IPS-18a (cell line): ENCODE data around the gene REXO4.
"Not testable (repeated sequence)": the region's sequence is repeated elsewhere in the genome, so short reads cannot be mapped to it uniquely, and the experiment has no call there.

Experiments
- H3K27ac ChIP-seq: one replicate; pipeline ENCODE4 v1.5.1; 2013; ENCODE audit warnings: low read length
- H3K27me3 ChIP-seq: one replicate; pipeline ENCODE4 v1.6.1; 2013; ENCODE audit warnings: mild to moderate bottlenecking, low read length; ENCODE audit not compliant: control insufficient read depth, insufficient read depth
- H3K36me3 ChIP-seq: one replicate; pipeline ENCODE4 v1.6.1; 2013; ENCODE audit warnings: low read depth, low read length; ENCODE audit not compliant: control insufficient read depth
- H3K4me1 ChIP-seq: one replicate; pipeline ENCODE4 v1.6.1; 2013; ENCODE audit warnings: low read depth, low read length; ENCODE audit not compliant: control insufficient read depth
- H3K4me3 ChIP-seq: one replicate; pipeline ENCODE4 v1.5.1; 2013; ENCODE audit warnings: low read length
- H3K9ac ChIP-seq: one replicate; pipeline ENCODE4 v1.6.1; 2013; ENCODE audit warnings: mild to moderate bottlenecking, low read length, moderate library complexity
- H3K9me3 ChIP-seq: one replicate; pipeline ENCODE4 v1.6.1; 2013; ENCODE audit warnings: low read depth, low read length; ENCODE audit not compliant: control insufficient read depth

REXO4 gene

DNA sequence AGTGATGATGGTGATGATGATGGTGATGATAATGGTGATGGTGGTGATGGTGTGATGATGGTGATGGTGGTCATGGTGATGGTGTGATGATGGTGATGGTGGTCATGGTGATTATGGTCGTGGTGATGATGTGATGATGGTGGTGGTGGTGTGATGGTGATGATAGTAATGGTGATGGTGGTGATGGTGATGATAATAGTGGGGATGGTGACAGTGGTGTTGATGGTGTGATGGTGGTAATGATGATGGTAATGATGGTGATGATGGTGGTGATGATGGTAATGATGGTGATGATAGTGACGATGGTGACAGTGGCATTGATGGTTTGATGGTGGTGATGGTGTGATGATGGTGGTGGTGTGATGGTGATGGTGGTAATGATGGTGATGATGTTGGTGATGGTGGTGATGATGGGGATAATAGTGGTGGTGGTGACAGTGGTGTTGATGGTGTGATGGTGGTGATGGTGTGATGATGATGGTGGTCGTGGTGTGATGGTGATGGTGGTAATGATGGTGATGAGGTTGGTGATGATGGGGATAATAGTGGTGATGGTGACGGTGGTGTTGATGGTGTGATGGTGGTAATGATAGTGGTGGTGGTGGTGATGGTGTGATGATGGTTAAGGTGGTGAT lies 35.2 kb downstream of the REXO4 start:
- Histone ChIP-seq H3K4me1 (peaks cover 3% of the 10 kb centered on the region), H3K36me3 (no peaks in the 10 kb centered on the region), H3K4me3 (no peak overlapping the region), H3K27me3 (peaks cover 10% of the 10 kb centered on the region), H3K27ac (no peak overlapping the region), H3K9me3 (no peaks in the 10 kb centered on the region), H3K9ac (no peak overlapping the region)

DNA sequence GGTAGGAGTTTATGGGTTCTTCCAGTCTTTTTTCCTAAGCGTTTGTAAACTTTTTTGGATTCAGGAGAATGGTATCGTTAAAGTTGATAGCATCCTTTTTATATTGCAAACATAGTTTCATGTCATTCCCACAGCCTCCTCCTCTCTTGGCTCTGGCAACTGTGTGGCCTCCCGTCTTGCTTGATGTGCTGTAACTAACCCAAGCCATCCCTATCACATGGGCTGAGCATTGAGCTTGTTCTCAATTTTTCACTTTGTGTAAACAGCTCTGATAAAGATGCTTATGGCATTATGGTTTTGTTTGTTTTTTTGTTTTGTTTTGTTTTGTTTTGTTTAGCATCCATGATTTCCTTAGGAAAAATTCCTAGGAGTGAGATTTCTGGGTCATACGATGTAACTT lies 37.1 kb downstream of the REXO4 start:
- Histone ChIP-seq H3K36me3 (no peaks in the 10 kb centered on the region), H3K4me1 (peaks cover 3% of the 10 kb centered on the region), H3K27ac (no peak overlapping the region), H3K27me3 (peaks cover 22% of the 10 kb centered on the region), H3K9me3 (no peaks in the 10 kb centered on the region), H3K4me3 (no peak overlapping the region), H3K9ac (no peak overlapping the region)

DNA sequence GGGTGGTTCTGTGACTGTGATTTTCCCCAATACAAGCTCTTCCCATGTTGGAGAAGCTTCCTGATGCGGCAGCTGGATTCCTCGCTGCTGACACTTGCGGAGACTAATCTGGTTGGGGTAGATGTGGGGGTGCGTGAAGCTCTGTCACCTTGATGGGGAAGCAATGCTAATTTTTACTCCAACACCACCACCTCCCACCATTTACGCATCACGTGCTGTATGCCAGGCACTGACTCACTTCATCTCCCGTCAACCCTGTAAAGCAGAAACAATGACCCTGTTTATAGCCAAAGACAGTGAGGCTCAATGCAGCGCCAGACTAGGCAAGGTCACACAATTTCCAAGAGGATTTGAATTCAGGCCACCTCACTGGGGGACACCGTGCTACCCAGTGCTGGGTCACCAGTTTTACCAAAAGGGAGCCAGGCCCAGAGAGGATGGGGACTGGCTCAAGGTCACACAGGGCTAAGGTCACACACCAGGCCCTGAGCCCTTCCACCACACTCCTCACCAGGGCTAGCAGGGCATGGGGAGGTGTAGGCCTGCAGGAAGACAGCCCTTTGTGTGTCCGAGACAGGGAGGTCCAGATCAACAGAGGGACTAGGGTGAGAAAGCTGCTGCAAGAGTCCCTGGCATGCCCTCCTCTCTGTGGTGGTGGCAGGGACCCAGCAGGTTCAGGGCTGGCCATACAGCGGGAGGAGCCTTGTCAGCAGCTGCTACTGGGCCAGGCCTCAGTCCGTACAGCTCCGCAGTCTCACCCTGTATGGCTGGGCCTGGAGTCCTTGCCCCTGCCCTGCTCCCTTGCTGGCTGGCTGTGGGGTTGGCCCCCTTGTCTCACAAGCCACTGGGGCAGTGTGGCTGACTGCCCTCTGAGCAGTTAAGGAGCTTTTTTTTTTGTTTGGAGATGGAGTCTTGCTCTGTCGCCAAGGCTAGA lies 38.4 kb downstream of the REXO4 start:
- H3K27ac ChIP-seq: no peak overlapping the region

DNA sequence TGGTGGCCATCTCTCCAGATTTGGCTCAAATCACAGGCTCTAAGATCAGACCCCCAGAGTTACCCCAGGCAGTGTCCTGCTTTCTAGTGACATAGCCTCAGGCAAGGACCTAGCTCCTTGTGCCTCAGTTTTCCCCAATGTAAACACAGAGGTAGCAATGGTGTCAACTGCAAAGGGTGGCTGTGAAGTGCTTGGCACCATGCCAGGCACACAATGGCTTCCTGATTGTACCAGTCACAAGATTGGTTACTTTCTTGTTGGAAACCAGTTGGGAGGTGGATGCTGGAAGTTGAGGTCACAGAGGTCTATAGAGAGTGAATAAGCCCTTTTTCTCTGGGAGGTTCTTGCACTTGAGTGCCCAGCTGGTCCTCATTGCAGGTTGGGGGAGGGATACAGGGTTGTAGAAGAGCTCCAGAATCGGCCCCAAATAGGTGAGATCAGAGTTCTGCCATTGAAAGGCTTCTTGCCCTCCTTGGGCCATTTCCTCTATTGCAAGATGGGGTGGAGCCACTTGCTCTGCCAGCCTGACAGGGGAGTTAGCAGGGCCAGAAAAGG lies 39.3 kb downstream of the REXO4 start:
- Histone ChIP-seq H3K27me3 (peaks cover 22% of the 10 kb centered on the region), H3K9ac (no peak overlapping the region), H3K27ac (no peak overlapping the region), H3K36me3 (no peaks in the 10 kb centered on the region), H3K4me1 (peaks cover 8% of the 10 kb centered on the region), H3K4me3 (no peak overlapping the region), H3K9me3 (no peaks in the 10 kb centered on the region)

More for the DNA sequence above, 38.4 kb downstream of the REXO4 start:
- Histone ChIP-seq H3K27me3 (peaks cover 22% of the 10 kb centered on the region), H3K36me3 (no peaks in the 10 kb centered on the region), H3K4me1 (peaks cover 8% of the 10 kb centered on the region), H3K9ac (no peak overlapping the region), H3K4me3 (no peak overlapping the region), H3K9me3 (no peaks in the 10 kb centered on the region)

DNA sequence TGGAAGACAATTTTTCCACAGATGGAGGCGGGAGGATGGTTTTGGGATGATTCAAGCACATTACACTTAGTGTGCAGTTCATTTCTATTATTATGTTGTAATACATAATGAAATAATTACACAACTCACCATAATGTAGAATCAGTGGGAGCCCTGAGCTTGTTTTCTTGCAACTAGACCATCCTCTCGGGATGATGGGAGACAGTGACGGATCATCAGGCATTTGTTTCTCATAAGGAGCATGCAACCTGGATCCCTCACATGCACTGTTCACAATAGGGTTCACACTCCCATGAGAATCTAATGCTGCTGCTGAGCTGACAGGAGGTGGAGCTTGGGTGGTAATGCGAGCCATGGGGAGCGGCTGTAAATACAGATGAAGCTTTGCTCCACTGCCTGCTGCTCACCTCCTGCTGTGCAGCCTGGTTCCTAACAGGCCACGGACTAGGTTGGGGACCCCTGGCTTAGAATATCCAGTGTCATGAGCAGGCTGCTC lies 40.0 kb downstream of the REXO4 start:
- no peaks in the 10 kb centered on the region for H3K9me3 ChIP-seq
- H3K4me3 ChIP-seq: no peak overlapping the region
- H3K4me1 ChIP-seq: peaks cover 8% of the 10 kb centered on the region
- no peak overlapping the region for H3K9ac ChIP-seq
- peaks cover 3% of the 10 kb centered on the region for H3K36me3 ChIP-seq
- H3K27ac ChIP-seq: no peak overlapping the region
- peaks cover 22% of the 10 kb centered on the region for H3K27me3 ChIP-seq

DNA sequence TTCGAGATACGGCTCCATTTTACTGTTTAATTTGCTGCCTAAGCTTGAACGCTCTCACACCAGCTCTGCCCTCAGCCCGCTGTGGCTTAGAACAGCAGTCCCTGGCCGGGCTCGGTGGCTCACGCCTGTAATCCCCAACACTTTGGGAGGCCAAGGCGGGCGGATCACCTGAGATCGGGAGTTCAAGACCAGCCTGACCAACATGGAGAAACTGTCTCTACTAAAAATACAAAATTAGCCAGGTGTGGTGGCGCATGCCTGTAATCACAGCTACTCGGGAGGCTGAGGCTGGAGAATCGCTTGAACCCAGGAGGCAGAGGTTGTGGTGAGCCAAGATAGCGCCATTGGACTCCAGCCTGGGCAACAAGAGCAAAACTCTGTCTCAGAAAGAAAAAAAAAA lies 40.5 kb downstream of the REXO4 start:
- H3K9ac ChIP-seq, H3K27ac ChIP-seq, H3K4me1 ChIP-seq, H3K9me3 ChIP-seq, H3K4me3 ChIP-seq, H3K36me3 ChIP-seq: not testable (repeated sequence)
- H3K27me3 ChIP-seq: peaks cover 22% of the 10 kb centered on the region

DNA sequence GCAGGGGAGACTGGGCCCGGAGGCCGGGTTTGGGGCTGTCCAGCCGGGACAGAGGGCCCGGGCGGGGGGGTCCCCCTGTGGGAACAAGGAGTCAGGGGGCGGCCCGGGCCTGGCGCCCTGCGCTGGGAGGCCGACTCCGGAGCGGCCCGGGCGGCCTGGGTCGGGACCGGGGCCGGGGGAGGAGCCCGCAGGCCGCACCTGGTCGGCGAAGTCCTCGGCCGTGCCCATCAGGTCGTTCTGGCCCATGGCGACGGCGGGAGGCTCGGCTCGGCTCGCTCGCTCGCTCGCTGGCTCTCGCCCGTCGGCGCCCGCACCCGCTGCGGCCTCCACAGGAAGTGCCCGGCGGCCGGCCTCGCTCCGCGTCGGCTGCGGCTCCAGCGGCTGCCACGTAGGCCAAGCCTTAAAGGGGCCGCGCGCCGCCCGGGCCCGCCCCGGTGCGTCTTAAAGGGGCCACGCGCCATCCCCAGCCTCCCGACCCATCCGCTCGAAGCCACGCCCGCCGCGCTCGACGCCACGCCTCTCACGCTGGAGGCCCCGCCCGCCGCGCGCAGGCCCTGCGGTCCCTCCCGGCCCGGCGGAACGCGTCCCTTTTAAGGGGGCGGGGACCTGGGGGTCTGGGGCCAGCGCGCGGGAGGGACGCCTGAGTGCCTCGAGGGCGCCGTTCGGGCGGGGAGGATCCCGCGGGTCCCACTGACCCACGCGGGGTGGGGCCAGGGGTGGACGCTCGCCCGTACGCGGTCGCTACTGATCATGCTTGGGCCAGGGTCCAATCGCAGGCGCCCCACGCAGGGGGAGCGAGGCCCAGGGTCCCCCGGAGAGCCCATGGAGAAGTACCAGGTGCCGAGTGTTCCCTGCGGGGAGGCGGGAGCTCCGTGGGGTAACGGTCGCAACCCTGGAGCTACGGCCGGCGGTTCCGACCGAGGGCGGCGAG lies 41.8 kb downstream of the REXO4 start, which contains the start of the genes STKLD1 and SURF4:
TSS of gene STKLD1 (plus strand) at position 643 of the 931 bp plus-strand sequence. CDS start at position 751, 108 bp downstream.
TSS of gene SURF4 (minus strand) at position 337 of the 931 bp plus-strand sequence. CDS start at position 246, 91 bp downstream.
- no peak within 1 kb of the TSS for H3K27ac ChIP-seq
- peaks cover 8% of the 10 kb centered on the region for H3K4me1 ChIP-seq
- peaks cover 22% of the 10 kb centered on the region for H3K27me3 ChIP-seq
- no peaks in the 10 kb centered on the region for H3K9me3 ChIP-seq
- H3K9ac ChIP-seq: peak within 1 kb of the TSS; percentile 84
- peak within 1 kb of the TSS; percentile 95 for H3K4me3 ChIP-seq
- peaks cover 7% of the 10 kb centered on the region for H3K36me3 ChIP-seq

DNA sequence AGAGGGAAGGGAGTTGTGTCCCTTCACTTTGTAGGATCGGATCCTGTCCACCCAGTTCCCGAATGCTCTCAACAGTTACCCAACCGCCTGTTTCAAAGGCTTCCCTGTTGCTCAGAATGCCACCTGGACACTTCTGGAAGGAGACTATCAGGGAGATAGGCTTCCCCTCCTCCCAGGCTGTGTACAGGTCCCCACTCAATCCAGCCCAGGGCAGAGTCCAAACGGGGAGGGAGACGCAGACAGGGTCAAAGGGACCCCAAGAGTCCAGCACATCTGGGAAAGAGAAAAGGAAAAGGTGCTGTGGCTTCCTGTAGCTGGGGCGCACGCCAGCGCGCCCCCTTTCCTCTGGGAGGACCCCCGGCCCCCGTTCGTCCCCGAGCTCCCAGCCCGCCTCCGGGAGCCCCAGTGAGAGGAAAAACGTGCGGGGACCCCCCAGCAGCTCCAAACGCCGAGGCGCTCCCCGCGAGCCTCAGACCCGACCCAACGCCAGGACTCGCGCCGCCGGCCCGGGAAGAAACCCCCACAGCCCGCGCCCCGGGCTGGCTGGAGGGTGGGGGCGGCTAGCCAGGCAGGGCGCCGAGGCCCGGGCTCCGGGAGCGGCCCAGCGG lies 42.6 kb downstream of the REXO4 start:
- peaks cover 8% of the 10 kb centered on the region for H3K4me1 ChIP-seq
- no peak overlapping the region for H3K27ac ChIP-seq
- H3K4me3 ChIP-seq: peak overlapping the region; percentile 95
- peaks cover 15% of the 10 kb centered on the region for H3K36me3 ChIP-seq
- peak overlapping the region; percentile 84 for H3K9ac ChIP-seq
- peaks cover 22% of the 10 kb centered on the region for H3K27me3 ChIP-seq
- no peaks in the 10 kb centered on the region for H3K9me3 ChIP-seq

DNA sequence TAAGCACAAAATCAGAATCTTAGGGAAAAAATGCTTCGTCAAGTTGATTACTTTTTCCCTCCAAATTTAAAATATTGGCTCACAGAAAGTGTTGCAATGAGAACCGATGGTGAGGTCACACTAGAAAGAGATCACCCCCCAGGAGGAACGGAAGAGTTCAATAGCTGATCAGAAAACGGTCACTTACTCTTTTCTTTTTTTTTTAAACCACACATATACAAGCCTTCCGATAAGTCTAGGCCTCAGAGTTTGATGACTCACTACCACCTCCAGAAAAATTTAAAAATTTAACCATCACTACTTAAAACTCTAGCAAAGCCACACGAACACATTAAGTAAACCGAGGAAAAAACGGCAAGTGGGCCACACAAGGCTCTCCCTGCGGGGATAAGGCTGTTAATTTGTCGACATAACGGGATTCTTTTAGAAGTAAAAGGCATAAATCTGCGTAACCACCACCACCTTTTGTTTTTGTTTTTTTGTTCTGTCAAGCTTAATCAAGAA lies 43.1 kb downstream of the REXO4 start:
- Histone ChIP-seq H3K9ac (peak overlapping the region; percentile 84), H3K4me1 (peaks cover 8% of the 10 kb centered on the region), H3K27me3 (peaks cover 22% of the 10 kb centered on the region), H3K27ac (no peak overlapping the region), H3K4me3 (peak overlapping the region; percentile 95), H3K36me3 (peaks cover 15% of the 10 kb centered on the region), H3K9me3 (no peaks in the 10 kb centered on the region)

DNA sequence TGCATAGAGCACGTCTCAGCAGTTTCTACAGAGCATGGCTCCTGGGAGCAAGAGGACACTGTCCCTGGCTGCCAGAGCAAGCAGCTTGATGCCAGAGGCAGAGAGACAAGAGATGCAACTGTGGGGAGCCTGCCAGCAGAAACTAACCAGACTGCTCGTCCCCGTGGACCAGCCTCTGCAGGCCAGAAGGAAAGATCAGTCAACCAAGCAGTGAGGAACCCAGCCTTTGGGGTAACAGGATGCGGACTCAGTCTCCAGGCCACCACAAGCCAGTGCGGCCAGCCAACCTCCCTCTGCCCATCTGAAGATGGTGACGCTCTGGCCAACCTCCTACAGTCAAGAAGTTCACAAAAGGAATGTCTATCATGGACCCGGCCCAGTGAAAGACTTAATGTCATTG lies 45.7 kb downstream of the REXO4 start:
- H3K27ac ChIP-seq: no peak overlapping the region
- H3K9me3 ChIP-seq: no peaks in the 10 kb centered on the region
- H3K4me3 ChIP-seq: no peak overlapping the region
- peaks cover 8% of the 10 kb centered on the region for H3K27me3 ChIP-seq
- no peak overlapping the region for H3K9ac ChIP-seq
- H3K4me1 ChIP-seq: peaks cover 5% of the 10 kb centered on the region
- H3K36me3 ChIP-seq: peaks cover 16% of the 10 kb centered on the region
